Measurements from ENCODE around the gene MGMT.

DNA sequence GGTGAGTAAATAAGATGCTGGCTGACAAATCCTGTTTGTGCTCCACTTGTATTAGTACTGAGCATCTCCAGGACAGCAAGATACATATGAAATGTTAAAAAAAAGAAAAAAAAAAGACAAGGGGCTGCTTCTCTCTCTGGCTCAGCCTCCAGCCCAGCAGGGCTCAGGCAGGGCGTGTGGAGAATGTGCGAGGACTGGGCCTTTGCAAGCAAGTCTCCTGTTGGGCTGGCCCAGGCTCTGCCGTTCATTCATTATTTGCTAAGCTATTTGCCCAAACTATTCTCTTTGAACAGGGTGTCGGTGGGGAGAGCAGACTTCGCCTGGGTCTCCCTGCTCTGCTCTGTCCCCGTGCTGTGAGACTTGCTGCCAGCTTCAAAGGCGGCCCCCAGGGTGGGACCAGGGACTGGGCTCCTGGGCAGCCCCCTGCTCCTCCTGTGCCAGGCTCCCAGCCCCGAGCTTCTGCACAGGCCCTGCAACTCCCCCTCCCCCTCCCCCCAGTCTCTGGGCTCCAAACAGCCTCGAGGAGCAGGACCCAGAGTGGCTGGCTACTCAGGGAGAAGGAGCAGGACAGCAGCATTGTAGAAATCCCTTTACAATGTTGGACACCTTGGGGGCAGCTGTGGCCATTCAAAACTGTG, 25.6 kb upstream of the MGMT start:
- TF ChIP-seq, protein P1, sequence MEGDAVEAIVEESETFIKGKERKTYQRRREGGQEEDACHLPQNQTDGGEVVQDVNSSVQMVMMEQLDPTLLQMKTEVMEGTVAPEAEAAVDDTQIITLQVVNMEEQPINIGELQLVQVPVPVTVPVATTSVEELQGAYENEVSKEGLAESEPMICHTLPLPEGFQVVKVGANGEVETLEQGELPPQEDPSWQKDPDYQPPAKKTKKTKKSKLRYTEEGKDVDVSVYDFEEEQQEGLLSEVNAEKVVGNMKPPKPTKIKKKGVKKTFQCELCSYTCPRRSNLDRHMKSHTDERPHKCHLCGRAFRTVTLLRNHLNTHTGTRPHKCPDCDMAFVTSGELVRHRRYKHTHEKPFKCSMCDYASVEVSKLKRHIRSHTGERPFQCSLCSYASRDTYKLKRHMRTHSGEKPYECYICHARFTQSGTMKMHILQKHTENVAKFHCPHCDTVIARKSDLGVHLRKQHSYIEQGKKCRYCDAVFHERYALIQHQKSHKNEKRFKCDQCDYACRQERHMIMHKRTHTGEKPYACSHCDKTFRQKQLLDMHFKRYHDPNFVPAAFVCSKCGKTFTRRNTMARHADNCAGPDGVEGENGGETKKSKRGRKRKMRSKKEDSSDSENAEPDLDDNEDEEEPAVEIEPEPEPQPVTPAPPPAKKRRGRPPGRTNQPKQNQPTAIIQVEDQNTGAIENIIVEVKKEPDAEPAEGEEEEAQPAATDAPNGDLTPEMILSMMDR (conservative IDR thresholded peaks at IDR 0.05 in 1 of 2, IDR thresholded peaks at IDR 0.05 in 1 of 2; ENCODE audit: low read depth in 1 of 2, low read length in 2 of 2): no peak
- no peak for TF ChIP-seq EZH2 (IDR thresholded peaks at IDR 0.05; ENCODE audit: low read length, missing control alignments)

Measured in fibroblast of lung (primary cell).